ENCODE results near the gene SLC37A2. TPM values are rescaled to one million over a fixed set of nuclear protein-coding genes. Genes with fewer than 3 reads are reported as not detected.

The SLC37A2 gene
- total and polyA plus RNA-seq, 2 of the 13 experiments (the other 11 are each of a cell fraction or from before 2014, with no cell fraction given): 4.6 to 7.1 TPM

DNA sequence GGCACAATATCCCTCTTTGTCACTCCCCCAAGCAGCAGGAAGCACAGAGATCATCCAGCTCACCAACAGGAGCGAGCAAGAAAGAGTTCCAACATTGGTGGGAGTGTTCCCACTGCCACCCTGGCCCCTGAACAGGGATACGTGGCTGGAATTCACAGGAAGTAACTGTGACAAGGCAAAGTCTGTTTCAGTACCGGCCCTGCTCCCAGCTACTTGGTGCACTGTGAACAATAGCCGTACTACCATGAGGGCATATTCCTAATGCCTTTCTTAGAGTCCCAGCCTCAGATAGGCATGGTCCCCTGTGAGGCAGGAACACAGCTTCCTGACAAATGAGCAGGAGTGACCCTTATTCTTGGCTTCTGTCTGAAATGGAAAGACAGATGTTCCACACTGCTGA, 1.8 kb upstream of the SLC37A2 start (continued):
- TF ChIP-seq RARA (CRISPR knock-in tag; IDR thresholded peaks at IDR 0.05) (no peak), ARID2 (CRISPR knock-in tag; IDR thresholded peaks at IDR 0.05; ENCODE audit: borderline replicate concordance) (no peak), KLF13 (CRISPR knock-in tag; IDR thresholded peaks at IDR 0.05) (no peak), ZNF629 (CRISPR knock-in tag; conservative IDR thresholded peaks at IDR 0.05) (no peak), TOE1 (CRISPR knock-in tag; IDR thresholded peaks at IDR 0.05) (no peak), ZNF556 (CRISPR knock-in tag; IDR thresholded peaks at IDR 0.05; ENCODE audit: borderline replicate concordance) (no peak), RORA (CRISPR knock-in tag; IDR thresholded peaks at IDR 0.05) (no peak), ZFP90 (CRISPR knock-in tag; IDR thresholded peaks at IDR 0.05; ENCODE audit: borderline replicate concordance) (no peak), ZNF572 (CRISPR knock-in tag; IDR thresholded peaks at IDR 0.05) (no peak), ZNF562 (CRISPR knock-in tag; IDR thresholded peaks at IDR 0.05; ENCODE audit: borderline replicate concordance) (no peak), RBFOX2 (IDR thresholded peaks at IDR 0.05; ENCODE audit: low read depth, low read length) (0 out of 2 replicates have a peak, but pooled peaks have one; percentile 21), PHF5A (CRISPR knock-in tag; IDR thresholded peaks at IDR 0.05; ENCODE audit: low read depth, unreplicated experiment) (no peak), PPARG (CRISPR knock-in tag; conservative IDR thresholded peaks at IDR 0.05) (no peak), ZNF672 (CRISPR knock-in tag; IDR thresholded peaks at IDR 0.05) (no peak), ZNF703 (CRISPR knock-in tag; IDR thresholded peaks at IDR 0.05; ENCODE audit: borderline replicate concordance) (no peak), ZSCAN25 (CRISPR knock-in tag; IDR thresholded peaks at IDR 0.05) (no peak), ZNF263 (CRISPR knock-in tag; IDR thresholded peaks at IDR 0.05) (0 out of 2 replicates have a peak, but pooled peaks have one; percentile 18), ISL2 (CRISPR knock-in tag; IDR thresholded peaks at IDR 0.05) (no peak), ZNF713 (CRISPR knock-in tag; IDR thresholded peaks at IDR 0.05) (no peak), HDAC2 (CRISPR knock-in tag; IDR thresholded peaks at IDR 0.05) (peak; percentile 18; the same call in 1 of the 2 replicates), ASH2L (IDR thresholded peaks at IDR 0.05; ENCODE audit: insufficient read length, low read depth, low read length) (no peak), IRX3 (CRISPR knock-in tag; IDR thresholded peaks at IDR 0.05; ENCODE audit: borderline replicate concordance, low read depth) (no peak), PAWR (CRISPR knock-in tag; IDR thresholded peaks at IDR 0.05; ENCODE audit: borderline replicate concordance) (no peak)
- TF ChIP-seq, protein P1, sequence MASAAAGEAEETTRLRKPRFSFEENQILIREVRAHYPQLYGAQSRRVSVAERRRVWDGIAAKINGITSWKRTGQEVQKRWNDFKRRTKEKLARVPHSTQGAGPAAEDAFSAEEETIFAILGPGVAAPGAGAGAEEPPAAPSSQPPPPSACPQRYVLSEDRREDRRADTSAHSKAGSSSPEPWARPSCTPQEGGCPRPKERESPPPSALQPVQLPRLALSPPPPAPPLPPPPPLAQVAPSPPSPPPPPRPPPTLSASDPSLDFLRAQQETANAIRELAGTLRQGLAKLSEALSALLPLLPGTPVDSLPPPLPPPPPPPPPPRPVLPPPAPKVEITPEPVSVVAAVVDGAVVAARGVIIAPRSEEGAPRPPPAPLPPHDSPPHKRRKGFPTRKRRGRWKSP (CRISPR knock-in tag; IDR thresholded peaks at IDR 0.05): no peak
- TF ChIP-seq, protein P2, sequence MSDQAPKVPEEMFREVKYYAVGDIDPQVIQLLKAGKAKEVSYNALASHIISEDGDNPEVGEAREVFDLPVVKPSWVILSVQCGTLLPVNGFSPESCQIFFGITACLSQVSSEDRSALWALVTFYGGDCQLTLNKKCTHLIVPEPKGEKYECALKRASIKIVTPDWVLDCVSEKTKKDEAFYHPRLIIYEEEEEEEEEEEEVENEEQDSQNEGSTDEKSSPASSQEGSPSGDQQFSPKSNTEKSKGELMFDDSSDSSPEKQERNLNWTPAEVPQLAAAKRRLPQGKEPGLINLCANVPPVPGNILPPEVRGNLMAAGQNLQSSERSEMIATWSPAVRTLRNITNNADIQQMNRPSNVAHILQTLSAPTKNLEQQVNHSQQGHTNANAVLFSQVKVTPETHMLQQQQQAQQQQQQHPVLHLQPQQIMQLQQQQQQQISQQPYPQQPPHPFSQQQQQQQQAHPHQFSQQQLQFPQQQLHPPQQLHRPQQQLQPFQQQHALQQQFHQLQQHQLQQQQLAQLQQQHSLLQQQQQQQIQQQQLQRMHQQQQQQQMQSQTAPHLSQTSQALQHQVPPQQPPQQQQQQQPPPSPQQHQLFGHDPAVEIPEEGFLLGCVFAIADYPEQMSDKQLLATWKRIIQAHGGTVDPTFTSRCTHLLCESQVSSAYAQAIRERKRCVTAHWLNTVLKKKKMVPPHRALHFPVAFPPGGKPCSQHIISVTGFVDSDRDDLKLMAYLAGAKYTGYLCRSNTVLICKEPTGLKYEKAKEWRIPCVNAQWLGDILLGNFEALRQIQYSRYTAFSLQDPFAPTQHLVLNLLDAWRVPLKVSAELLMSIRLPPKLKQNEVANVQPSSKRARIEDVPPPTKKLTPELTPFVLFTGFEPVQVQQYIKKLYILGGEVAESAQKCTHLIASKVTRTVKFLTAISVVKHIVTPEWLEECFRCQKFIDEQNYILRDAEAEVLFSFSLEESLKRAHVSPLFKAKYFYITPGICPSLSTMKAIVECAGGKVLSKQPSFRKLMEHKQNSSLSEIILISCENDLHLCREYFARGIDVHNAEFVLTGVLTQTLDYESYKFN (CRISPR knock-in tag; conservative IDR thresholded peaks at IDR 0.05): 0 out of 2 replicates have a peak, but pooled peaks have one; percentile 21
- TF ChIP-seq, protein P3, sequence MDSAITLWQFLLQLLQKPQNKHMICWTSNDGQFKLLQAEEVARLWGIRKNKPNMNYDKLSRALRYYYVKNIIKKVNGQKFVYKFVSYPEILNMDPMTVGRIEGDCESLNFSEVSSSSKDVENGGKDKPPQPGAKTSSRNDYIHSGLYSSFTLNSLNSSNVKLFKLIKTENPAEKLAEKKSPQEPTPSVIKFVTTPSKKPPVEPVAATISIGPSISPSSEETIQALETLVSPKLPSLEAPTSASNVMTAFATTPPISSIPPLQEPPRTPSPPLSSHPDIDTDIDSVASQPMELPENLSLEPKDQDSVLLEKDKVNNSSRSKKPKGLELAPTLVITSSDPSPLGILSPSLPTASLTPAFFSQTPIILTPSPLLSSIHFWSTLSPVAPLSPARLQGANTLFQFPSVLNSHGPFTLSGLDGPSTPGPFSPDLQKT (CRISPR knock-in tag; IDR thresholded peaks at IDR 0.05; ENCODE audit: borderline replicate concordance): no peak
